ENCODE data around the gene SLC45A1. TPM values are rescaled to one million over a fixed set of nuclear protein-coding genes. Genes with fewer than 3 reads are reported as not detected.

Gene SLC45A1
- total RNA-seq, 1 experiment from 2014 or later: 13.8 TPM

- CTCF ChIA-PET: no interaction called here
- Histone ChIP-seq H3K36me3 (ENCODE audit: control insufficient read depth in 1 of 2, insufficient read depth in 2 of 2, low read length in 2 of 2) (no peaks in the 10 kb centered on the region), H3K4me2 (ENCODE audit: low read length) (no peak overlapping the region), H4K20me1 (ENCODE audit: insufficient read depth) (no peaks in the 10 kb centered on the region), H3K9ac (ENCODE audit: low read length) (no peak overlapping the region), H3K4me3 (replicated peaks in 1 of 2; ENCODE audit: low read depth in 1 of 2, low read length in 2 of 2) (no peak overlapping the region), H3K27me3 (ENCODE audit: insufficient read depth, low read length) (no peaks in the 10 kb centered on the region), H2AFZ (ENCODE audit: low read depth, low read length, poor library complexity, severe bottlenecking) (no peak overlapping the region), H3K27ac (ENCODE audit: low read depth, low read length) (no peak overlapping the region), H3K9me2 (ENCODE audit: insufficient read depth) (no peaks in the 10 kb centered on the region), H3K79me2 (ENCODE audit: insufficient read depth, low read length) (no peaks in the 10 kb centered on the region), H3K9me3 (ENCODE audit: control insufficient read depth in 1 of 2, insufficient read depth in 1 of 2, low read depth in 1 of 2, low read length in 2 of 2) (no peaks in the 10 kb centered on the region), H3K4me1 (ENCODE audit: control insufficient read depth in 1 of 2, insufficient read depth in 2 of 2, low read length in 2 of 2) (peaks cover 0 to 10% of the 10 kb centered on the region in 2 experiments; a peak in 3 of 4 replicates)
- RAD21 ChIA-PET (ENCODE audit: low non-redundant PET in 1 of 2, low total read pairs in 2 of 2, uncharacterized antibody in 2 of 2, unreplicated experiment in 2 of 2): no interaction called here
- BruUV-seq (replicated peaks): no TSS peak
- DNase-seq (ENCODE audit: low read depth, low spot score): no peak
- intact Hi-C loops (cut with micrococcal nuclease): no loop called here
- POLR2A ChIA-PET: interaction anchor here (0.6 to 1.7 kb wide), 3 partner anchors 20 to 217 kb away, joined by 3 read pairs; no protein-coding TSS in a partner anchor
- ATAC-seq: no peak
- TF ChIP-seq ELF1 (IDR thresholded peaks at IDR 0.05; ENCODE audit: borderline replicate concordance, low read depth) (no peak), POLR2A (IDR thresholded peaks at IDR 0.05; ENCODE audit: borderline replicate concordance, extremely low read depth, insufficient read depth, insufficient read length) (no peak), CBX3 (IDR thresholded peaks at IDR 0.05; ENCODE audit: low read depth) (no peak), ZNF274 (IDR thresholded peaks at IDR 0.05; ENCODE audit: low read depth, low read length) (no peak), RAD21 (IDR thresholded peaks at IDR 0.05; ENCODE audit: low read depth) (no peak), SP1 (IDR thresholded peaks at IDR 0.05; ENCODE audit: low read depth) (no peak), SIN3A (IDR thresholded peaks at IDR 0.05; ENCODE audit: low read depth) (no peak)
These were observed 23.7 kb upstream of the SLC45A1 start for GRCh38 chr1:8294170-8294697.

GRCh38 chr1:8297245-8297644, 20.7 kb upstream of the SLC45A1 start:
- CTCF ChIA-PET: no interaction called here

More at GRCh38 chr1:8297245-8297644, 20.7 kb upstream of the SLC45A1 start:
- POLR2A ChIA-PET: no interaction called here
- H3K4me2 ChIP-seq (ENCODE audit: low read length): peak overlapping the region; percentile 5; the same call in 1 of the 2 replicates
- peaks cover 0 to 10% of the 10 kb centered on the region in 2 experiments; a peak in 3 of 4 replicates for H3K4me1 ChIP-seq (ENCODE audit: control insufficient read depth in 1 of 2, insufficient read depth in 2 of 2, low read length in 2 of 2)
- BruUV-seq (replicated peaks): no TSS peak
- no peak overlapping the region for H3K27ac ChIP-seq (ENCODE audit: low read depth, low read length)
- no peaks in the 10 kb centered on the region for H3K79me2 ChIP-seq (ENCODE audit: insufficient read depth, low read length)
- no peaks in the 10 kb centered on the region for H3K36me3 ChIP-seq (ENCODE audit: control insufficient read depth in 1 of 2, insufficient read depth in 2 of 2, low read length in 2 of 2)
- ATAC-seq (peak; percentile 66), DNase-seq (ENCODE audit: low read depth, low spot score) (no peak)
- RAD21 ChIA-PET (ENCODE audit: low non-redundant PET in 1 of 2, low total read pairs in 2 of 2, uncharacterized antibody in 2 of 2, unreplicated experiment in 2 of 2): no interaction called here
- H3K4me3 ChIP-seq (replicated peaks in 1 of 2; ENCODE audit: low read depth in 1 of 2, low read length in 2 of 2): no peak overlapping the region
- H4K20me1 ChIP-seq (ENCODE audit: insufficient read depth): no peaks in the 10 kb centered on the region
- no peak overlapping the region for H3K9ac ChIP-seq (ENCODE audit: low read length)
- no peaks in the 10 kb centered on the region for H3K9me3 ChIP-seq (ENCODE audit: control insufficient read depth in 1 of 2, insufficient read depth in 1 of 2, low read depth in 1 of 2, low read length in 2 of 2)
- intact Hi-C loops (cut with micrococcal nuclease): no loop called here
- TF ChIP-seq YY1 (IDR thresholded peaks at IDR 0.05; ENCODE audit: extremely low read depth, insufficient replicate concordance, low read depth, low read length) (peak; percentile 55), ELF1 (IDR thresholded peaks at IDR 0.05; ENCODE audit: borderline replicate concordance, low read depth) (0 out of 2 replicates have a peak, but pooled peaks have one; percentile 33), ZFX (IDR thresholded peaks at IDR 0.05) (no peak), ZBTB33 (IDR thresholded peaks at IDR 0.05; ENCODE audit: extremely low read depth, insufficient replicate concordance, low read length) (no peak), CBX3 (IDR thresholded peaks at IDR 0.05; ENCODE audit: low read depth) (no peak), TCF7L2 (IDR thresholded peaks at IDR 0.05; ENCODE audit: borderline replicate concordance, extremely low read depth, insufficient read depth, insufficient read length) (no peak), ATF3 (IDR thresholded peaks at IDR 0.05) (no peak)
- peak overlapping the region; percentile 16 for H2AFZ ChIP-seq (ENCODE audit: low read depth, low read length, poor library complexity, severe bottlenecking)
- H3K9me2 ChIP-seq (ENCODE audit: insufficient read depth): no peaks in the 10 kb centered on the region
- no peaks in the 10 kb centered on the region for H3K27me3 ChIP-seq (ENCODE audit: insufficient read depth, low read length)

All from HCT116 (cell line).